ENCODE data around the gene P2RX6.

GRCh38 chr22:21034989-21035388 lies 20.0 kb downstream of the P2RX6 start:
- no peak for TF ChIP-seq ISL1 (CRISPR knock-in tag; IDR thresholded peaks at IDR 0.05)
- no peak for TF ChIP-seq CREB5 (CRISPR knock-in tag; IDR thresholded peaks at IDR 0.05; ENCODE audit: low read depth)
- TF ChIP-seq CSDC2 (CRISPR knock-in tag; IDR thresholded peaks at IDR 0.05), result no peak
- TF ChIP-seq ZC3H10 (CRISPR knock-in tag; IDR thresholded peaks at IDR 0.05), result no peak
- no peak for TF ChIP-seq ZFP30 (CRISPR knock-in tag; IDR thresholded peaks at IDR 0.05)
- no peak for TF ChIP-seq TOX (CRISPR knock-in tag; IDR thresholded peaks at IDR 0.05; ENCODE audit: borderline replicate concordance)
- no peak for TF ChIP-seq SNAI2 (CRISPR knock-in tag; IDR thresholded peaks at IDR 0.05)
- no peak for TF ChIP-seq ZFP3 (CRISPR knock-in tag; IDR thresholded peaks at IDR 0.05)
- no peak for TF ChIP-seq ZNF565 (CRISPR knock-in tag; conservative IDR thresholded peaks at IDR 0.05; ENCODE audit: low read depth)

Measured in SK-N-SH treated with all-trans-retinoic acid at 6 μM for 48 hours (cell line).